Measurements from ENCODE around the gene FOXP4. TPM values are rescaled to one million over a fixed set of nuclear protein-coding genes. Genes with fewer than 3 reads are reported as not detected.

The FOXP4 gene
- total RNA-seq, 6 experiments from 2014 or later = 17.9 to 24.4 (median 24.0) TPM

- Mint-ChIP-seq H3K4me1 (ENCODE audit: low read depth) (no peaks in the 10 kb centered on the region), H3K9me3 (no peaks in the 10 kb centered on the region), H3K36me3 (ENCODE audit: low read depth) (no peaks in the 10 kb centered on the region), H3K27ac (no peak overlapping the region), H3K4me3 (no peak overlapping the region), H3K27me3 (ENCODE audit: insufficient read depth) (peaks cover 24% of the 10 kb centered on the region)
- TF ChIP-seq, protein P1, sequence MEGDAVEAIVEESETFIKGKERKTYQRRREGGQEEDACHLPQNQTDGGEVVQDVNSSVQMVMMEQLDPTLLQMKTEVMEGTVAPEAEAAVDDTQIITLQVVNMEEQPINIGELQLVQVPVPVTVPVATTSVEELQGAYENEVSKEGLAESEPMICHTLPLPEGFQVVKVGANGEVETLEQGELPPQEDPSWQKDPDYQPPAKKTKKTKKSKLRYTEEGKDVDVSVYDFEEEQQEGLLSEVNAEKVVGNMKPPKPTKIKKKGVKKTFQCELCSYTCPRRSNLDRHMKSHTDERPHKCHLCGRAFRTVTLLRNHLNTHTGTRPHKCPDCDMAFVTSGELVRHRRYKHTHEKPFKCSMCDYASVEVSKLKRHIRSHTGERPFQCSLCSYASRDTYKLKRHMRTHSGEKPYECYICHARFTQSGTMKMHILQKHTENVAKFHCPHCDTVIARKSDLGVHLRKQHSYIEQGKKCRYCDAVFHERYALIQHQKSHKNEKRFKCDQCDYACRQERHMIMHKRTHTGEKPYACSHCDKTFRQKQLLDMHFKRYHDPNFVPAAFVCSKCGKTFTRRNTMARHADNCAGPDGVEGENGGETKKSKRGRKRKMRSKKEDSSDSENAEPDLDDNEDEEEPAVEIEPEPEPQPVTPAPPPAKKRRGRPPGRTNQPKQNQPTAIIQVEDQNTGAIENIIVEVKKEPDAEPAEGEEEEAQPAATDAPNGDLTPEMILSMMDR (IDR thresholded peaks at IDR 0.05) = no peak
- DNase-seq = no peak
Measured at GRCh38 chr6:41648070-41648585, 101.9 kb downstream of the FOXP4 start.

- TF ChIP-seq, protein P1 (IDR thresholded peaks at IDR 0.05) = no peak
- DNase-seq = no peak
- Mint-ChIP-seq H3K9me3 (no peaks in the 10 kb centered on the region), H3K36me3 (ENCODE audit: low read depth) (no peaks in the 10 kb centered on the region), H3K27ac (no peak overlapping the region), H3K27me3 (ENCODE audit: insufficient read depth) (peaks cover 24% of the 10 kb centered on the region), H3K4me1 (ENCODE audit: low read depth) (no peaks in the 10 kb centered on the region), H3K4me3 (no peak overlapping the region)
Measured at GRCh38 chr6:41648921-41649320, 102.7 kb downstream of the FOXP4 start.

DNA sequence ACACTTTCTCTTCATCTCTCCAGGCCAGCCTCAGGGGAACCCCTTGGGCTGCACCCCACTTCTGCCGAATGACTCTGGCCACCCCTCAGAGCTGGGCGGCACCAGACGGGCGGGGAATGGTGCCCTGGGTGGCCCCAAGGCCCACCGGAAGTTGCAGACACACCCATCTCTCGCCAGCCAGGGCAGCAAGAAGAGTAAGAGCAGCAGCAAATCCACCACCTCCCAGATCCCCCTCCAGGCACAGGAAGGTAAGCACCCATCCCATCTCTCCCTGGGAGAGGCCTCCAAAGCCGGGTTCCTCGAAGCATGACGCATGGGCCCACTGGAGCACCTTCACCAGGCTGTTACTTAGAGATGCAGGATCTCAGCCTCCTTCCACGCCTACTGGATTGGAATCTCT lies 103.4 kb downstream of the FOXP4 start:
- Mint-ChIP-seq H3K4me3 (no peak overlapping the region), H3K4me1 (ENCODE audit: low read depth) (no peaks in the 10 kb centered on the region), H3K9me3 (no peaks in the 10 kb centered on the region), H3K36me3 (ENCODE audit: low read depth) (no peaks in the 10 kb centered on the region), H3K27ac (no peak overlapping the region), H3K27me3 (ENCODE audit: insufficient read depth) (peaks cover 26% of the 10 kb centered on the region)
- DNase-seq = no peak
- TF ChIP-seq, protein P1 (IDR thresholded peaks at IDR 0.05) = no peak

- Mint-ChIP-seq H3K4me1 (ENCODE audit: low read depth) (no peaks in the 10 kb centered on the region), H3K4me3 (no peak overlapping the region), H3K27ac (no peak overlapping the region), H3K27me3 (ENCODE audit: insufficient read depth) (peaks cover 28% of the 10 kb centered on the region), H3K36me3 (ENCODE audit: low read depth) (no peaks in the 10 kb centered on the region), H3K9me3 (no peaks in the 10 kb centered on the region)
- DNase-seq = no peak
- TF ChIP-seq, protein P1 (IDR thresholded peaks at IDR 0.05) = no peak
Measured at GRCh38 chr6:41650120-41650519, 103.9 kb downstream of the FOXP4 start.

DNA sequence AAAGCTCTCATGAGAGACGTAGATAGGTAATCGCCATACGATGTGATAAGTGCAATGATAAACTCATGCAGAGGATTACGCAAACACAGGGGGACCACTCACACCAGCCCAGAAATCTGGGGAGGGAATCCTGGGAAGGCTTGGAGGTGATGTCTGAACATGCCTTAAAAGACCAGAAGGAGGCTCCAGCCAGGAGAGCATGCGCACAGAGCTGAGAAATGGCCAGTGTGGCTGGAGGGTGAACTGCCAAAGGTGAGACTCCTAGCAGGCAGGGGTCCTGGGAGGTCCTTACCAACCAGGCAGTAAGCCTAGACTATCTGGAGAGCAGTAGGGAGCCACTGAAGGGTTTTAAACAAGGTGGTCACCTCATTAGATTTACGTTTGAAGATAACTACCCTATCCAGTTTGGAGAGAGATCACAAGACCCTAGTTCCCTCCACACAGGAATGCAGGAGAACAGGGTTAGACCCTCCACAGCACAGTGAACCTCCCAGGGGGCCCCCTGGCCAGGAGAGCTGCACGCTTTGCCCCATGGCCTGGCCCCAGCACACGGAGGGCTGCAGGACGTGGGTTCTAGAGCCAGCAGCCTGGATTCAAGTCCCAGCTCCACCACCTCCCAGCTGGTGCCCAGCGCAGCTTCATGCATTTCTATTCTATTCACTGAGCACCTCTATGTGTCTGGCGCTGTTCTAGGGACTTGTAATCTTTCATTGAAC lies 105.2 kb downstream of the FOXP4 start:
- DNase-seq = no peak
- Mint-ChIP-seq H3K36me3 (ENCODE audit: low read depth) (no peaks in the 10 kb centered on the region), H3K27me3 (ENCODE audit: insufficient read depth) (peaks cover 31% of the 10 kb centered on the region), H3K27ac (no peak overlapping the region), H3K4me1 (ENCODE audit: low read depth) (peaks cover 6% of the 10 kb centered on the region; the same call in 1 of the 2 replicates), H3K4me3 (no peak overlapping the region), H3K9me3 (no peaks in the 10 kb centered on the region)
- TF ChIP-seq, protein P1 (IDR thresholded peaks at IDR 0.05) = no peak

Small RNA genes lying within 50 kb of the gene (microRNA-seq; reads per million reads assigned to microRNA genes)
- not detected for gene MIR4641

Other genes starting within 250 kb of the FOXP4 start
- not detected for gene NCR2, start 210.8 kb upstream of the FOXP4 start, total RNA-seq (2021; fragmentation: NEBNext Ultra II Directional; extraction: Animal tissue kit (Norgen Biotek cat#: 25700))
- under 1 TPM in 2 of 6 experiments, not detected in 4; 0.38 to 0.96 TPM for gene MDFI, start 92.1 kb downstream of the FOXP4 start, total RNA-seq (2021; fragmentation: NEBNext Ultra II Directional; extraction: Animal tissue kit (Norgen Biotek cat#: 25700))
- 10 to 100 TPM in 4 of 6 experiments, 1 to 10 TPM in 2; 8.7 to 14.2 (median 11.0) TPM for gene TFEB, start 189.2 kb downstream of the FOXP4 start, total RNA-seq (2021; fragmentation: NEBNext Ultra II Directional; extraction: Animal tissue kit (Norgen Biotek cat#: 25700))
- not detected for gene PGC, start 201.0 kb downstream of the FOXP4 start, total RNA-seq (2021; fragmentation: NEBNext Ultra II Directional; extraction: Animal tissue kit (Norgen Biotek cat#: 25700))
- 1 to 10 TPM; 2.5 to 3.4 (median 2.9) TPM for gene FRS3, start 233.5 kb downstream of the FOXP4 start, total RNA-seq (2021; fragmentation: NEBNext Ultra II Directional; extraction: Animal tissue kit (Norgen Biotek cat#: 25700))
- gene PRICKLE4, start 234.4 kb downstream of the FOXP4 start, total RNA-seq (2021; fragmentation: NEBNext Ultra II Directional; extraction: Animal tissue kit (Norgen Biotek cat#: 25700)) = under 1 TPM in 3 of 6 experiments, not detected in 3; 0.30 to 0.68 (median 0.31) TPM
- gene TOMM6, start 241.3 kb downstream of the FOXP4 start, total RNA-seq (2021; fragmentation: NEBNext Ultra II Directional; extraction: Animal tissue kit (Norgen Biotek cat#: 25700)) = 100 to 1,000 TPM; 216 to 234 (median 228) TPM